ENCODE results near the gene RTP5. TPM values are rescaled to one million over a fixed set of nuclear protein-coding genes. Genes with fewer than 3 reads are reported as not detected.

RTP5 gene
- total and polyA plus RNA-seq, 2 of the 8 experiments (the other 6 are each of a cell fraction or from before 2014, with no cell fraction given), result not detected

DNA sequence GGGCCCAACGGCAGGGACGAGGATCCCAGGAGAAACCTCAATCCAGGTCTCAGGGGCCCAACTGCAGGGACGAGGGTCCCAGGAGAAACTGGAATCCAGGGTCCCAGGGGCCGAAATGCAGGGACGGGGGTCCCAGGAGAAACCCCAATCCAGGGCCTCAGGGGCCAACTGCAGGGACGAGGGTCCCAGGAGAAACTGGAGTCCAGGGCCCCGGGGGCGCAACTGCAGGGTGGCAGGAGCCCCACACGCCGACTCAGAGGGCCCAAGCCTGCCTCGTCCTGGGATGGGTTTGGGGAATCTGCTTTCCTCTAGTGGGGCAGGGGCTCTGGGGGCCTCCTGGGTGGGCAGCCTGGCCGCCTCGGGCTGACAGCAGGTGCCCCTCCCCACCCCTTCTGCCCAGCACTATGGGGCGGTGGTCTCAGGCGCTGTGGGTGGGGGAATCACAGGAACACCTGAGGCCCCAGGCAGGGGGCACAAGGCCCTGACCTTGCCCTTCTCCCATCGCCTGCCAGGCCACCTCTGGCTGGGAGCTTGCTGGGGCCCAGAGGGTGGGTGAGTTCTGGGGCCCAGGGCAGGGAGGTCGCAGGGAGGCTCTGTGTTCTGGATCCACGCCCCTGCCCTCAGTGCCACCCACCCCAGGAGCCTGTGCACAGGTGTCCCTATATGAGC lies 7.1 kb downstream of the RTP5 start (continued):
- TF ChIP-seq SP1 (IDR thresholded peaks at IDR 0.05; ENCODE audit: low read depth, low read length) (no peak), RNF2 (IDR thresholded peaks at IDR 0.05; ENCODE audit: borderline replicate concordance, low read depth, low read length, missing control alignments, poor library complexity, severe bottlenecking) (no peak), CREB1 (IDR thresholded peaks at IDR 0.05) (no peak), SAP30 (IDR thresholded peaks at IDR 0.05; ENCODE audit: insufficient read depth, insufficient replicate concordance, low read length) (no peak)
